22Rv1 (cell line): ENCODE results near the gene ANOS1.

ENCODE experiments used
- H3K27ac ChIP-seq: fragments of 450-650 bp; 2 replicates; pipeline ENCODE4 v1.5.1; 2017
- CTCF ChIP-seq: fragments of 450-650 bp; IDR thresholded peaks from 2 replicates; pipeline ENCODE4 v1.5.1; 2017; ENCODE audit warnings: mild to moderate bottlenecking
- ZFX ChIP-seq: fragments of 450-650 bp; IDR thresholded peaks from 2 replicates; pipeline ENCODE4 v1.6.1; 2017; ENCODE audit warnings: antibody characterized with exemption, borderline replicate concordance

Gene ANOS1

GRCh38 chrX:8748855-8749254 is 16.9 kb upstream of the ANOS1 start:
- H3K27ac ChIP-seq: no peak overlapping the region
- TF ChIP-seq ZFX (no peak), CTCF (peak; percentile 65)

- H3K27ac ChIP-seq: no peak overlapping the region
- TF ChIP-seq CTCF (peak; percentile 84), ZFX (no peak)
These were observed 11.3 kb upstream of the ANOS1 start for GRCh38 chrX:8743126-8743732.

GRCh38 chrX:8741981-8742380 is 10.0 kb upstream of the ANOS1 start:
- no peak overlapping the region for H3K27ac ChIP-seq
- TF ChIP-seq CTCF: no peak
- TF ChIP-seq ZFX: no peak

- H3K27ac ChIP-seq: no peak overlapping the region
- no peak for TF ChIP-seq ZFX
- peak; percentile 65 for TF ChIP-seq CTCF
These were observed 6.8 kb upstream of the ANOS1 start for GRCh38 chrX:8738588-8739189.

DNA sequence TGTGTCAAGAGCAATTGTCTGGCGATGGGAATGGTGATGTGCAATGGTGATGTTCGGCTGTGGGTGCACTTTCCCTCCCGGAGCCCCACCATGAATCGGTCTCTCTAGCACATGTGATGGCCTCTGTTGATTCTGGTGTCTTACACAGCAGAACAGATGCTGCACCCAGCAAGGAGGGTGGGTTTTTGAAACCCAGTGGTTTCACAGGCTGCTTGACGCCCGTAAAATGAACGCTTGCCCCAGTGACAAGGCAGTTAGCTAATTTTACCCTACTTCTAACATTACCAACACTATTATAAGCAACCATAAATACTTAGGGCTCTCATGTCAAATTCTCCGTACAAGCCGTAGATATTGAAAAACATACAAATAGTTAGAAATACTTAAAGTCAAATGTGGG is 5.9 kb upstream of the ANOS1 start:
- TF ChIP-seq ZFX (no peak), CTCF (no peak)
- no peak overlapping the region for H3K27ac ChIP-seq

DNA sequence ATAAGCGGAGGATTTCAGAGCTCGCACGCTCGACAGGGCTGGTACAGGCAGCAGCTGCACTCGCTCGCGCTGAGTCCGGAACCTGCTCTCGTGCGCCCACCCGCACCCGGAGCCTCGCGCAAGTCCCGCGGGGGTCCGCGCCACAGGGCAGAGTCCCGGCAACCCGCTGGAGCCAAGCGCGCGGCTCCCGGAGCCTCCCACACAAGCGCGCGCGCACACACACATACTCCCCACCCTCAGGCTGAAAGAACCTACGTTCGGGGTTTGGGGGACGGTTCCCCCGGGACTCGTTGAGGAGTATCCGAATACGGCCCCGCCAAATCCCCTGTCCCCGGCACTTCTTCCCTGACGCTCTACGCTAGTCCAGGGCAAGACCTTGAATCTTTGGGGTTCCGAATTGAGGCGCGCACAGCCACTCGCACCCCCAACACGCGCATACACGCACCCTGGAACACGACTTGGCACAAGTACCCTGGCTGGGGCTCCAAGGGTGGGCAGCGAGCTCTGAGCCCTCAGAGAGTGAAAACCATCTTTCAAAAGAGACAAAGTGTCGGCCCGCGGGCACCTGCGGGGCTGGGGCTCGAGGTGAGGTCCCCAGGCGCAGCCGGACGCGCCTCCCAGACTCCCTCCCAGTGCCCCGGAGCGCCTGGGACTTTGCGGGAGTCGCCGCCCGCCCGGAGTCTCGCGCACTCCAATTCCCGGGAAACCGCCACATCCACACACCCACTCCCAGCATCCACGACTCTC is 952 bp downstream of the ANOS1 start:
- H3K27ac ChIP-seq: no peak overlapping the region; the same call in 1 of the 2 replicates
- TF ChIP-seq ZFX (no peak), CTCF (no peak)

GRCh38 chrX:8729811-8730210 is 2.1 kb downstream of the ANOS1 start:
- no peak overlapping the region for H3K27ac ChIP-seq
- TF ChIP-seq CTCF: no peak
- no peak for TF ChIP-seq ZFX
